Astrocyte (in vitro differentiated cells and primary cell): ENCODE results near the gene JPH4.

Source experiments
- CTCF ChIP-seq: IDR thresholded peaks from 2 replicates; pipeline ENCODE4 v1.5.1; 2011; ENCODE audit warnings: low read depth, mild to moderate bottlenecking, inconsistent platforms, low read length, moderate library complexity; ENCODE audit not compliant: insufficient read depth
- EZH2 ChIP-seq: IDR thresholded peaks from 2 replicates; pipeline ENCODE4 v1.6.1; 2012; ENCODE audit warnings: mild to moderate bottlenecking, low read length, inconsistent platforms; ENCODE audit not compliant: insufficient read depth

- TF ChIP-seq CTCF (no peak), EZH2 (no peak)
These were observed 27.8 kb downstream of the JPH4 start for GRCh38 chr14:23550812-23551265.
